ENCODE measurements around the gene ZNF516.
A peak's percentile ranks its signal among the peaks of the same experiment; 100 is the strongest.

The ZNF516 gene

DNA sequence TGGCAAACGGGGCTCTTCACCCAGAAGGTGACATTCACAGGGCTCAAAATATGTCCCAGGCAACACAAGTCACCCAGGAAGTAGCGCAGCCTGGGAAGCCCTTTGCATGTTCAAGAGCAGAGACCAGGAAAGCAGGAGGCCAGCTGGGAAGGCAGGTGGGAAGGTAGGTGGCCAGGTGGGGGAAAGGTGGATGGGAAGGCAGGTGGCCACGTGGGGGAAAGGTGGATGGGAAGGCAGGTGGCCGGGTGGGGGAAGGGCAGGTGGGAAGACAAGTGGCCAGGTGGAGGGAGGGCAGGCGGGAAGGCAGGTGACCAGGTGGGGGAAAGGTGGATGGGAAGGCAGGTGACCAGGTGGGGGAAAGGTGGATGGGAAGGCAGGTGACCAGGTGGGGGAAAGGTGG, 102.7 kb downstream of the ZNF516 start:
- no peak for DNase-seq

DNA sequence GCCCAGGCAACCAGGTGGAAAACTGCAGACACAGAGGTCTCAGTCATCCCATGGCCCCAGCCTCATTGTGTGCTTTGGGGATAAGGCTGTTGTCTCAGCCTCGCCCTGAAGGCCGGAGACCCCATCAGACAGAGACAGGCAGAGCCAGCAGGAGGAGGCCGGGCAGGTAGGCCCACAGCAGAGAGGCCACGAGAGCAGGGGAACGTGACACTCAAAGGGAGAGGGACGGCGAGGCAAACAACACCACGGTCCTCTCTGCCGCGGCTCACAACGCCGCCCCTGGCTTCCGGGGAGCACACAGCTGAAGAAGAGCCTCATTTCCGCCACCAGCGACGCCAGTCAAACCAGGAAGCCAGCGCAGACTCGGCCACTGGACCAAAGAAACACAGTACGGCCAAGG, 103.3 kb downstream of the ZNF516 start:
- DNase-seq: no peak

DNA sequence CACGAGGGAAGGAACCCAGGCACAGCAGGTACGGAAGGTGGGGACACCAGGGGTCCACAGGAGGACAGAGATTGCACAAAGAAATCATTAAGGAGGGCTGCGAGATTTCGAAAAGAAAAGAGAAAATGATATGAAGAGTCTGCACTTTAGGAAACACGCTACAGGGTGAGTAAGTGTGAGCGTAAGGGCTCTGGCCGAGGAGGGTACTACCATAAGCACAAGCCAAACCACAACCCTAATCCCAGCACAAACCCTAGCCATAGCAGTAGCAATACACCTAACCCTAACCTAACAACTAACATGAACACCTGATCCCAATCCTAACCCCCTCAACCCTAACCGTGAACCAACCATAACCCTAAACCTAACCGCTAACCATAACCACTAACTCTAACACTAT, 104.0 kb downstream of the ZNF516 start:
- no peak for DNase-seq

DNA sequence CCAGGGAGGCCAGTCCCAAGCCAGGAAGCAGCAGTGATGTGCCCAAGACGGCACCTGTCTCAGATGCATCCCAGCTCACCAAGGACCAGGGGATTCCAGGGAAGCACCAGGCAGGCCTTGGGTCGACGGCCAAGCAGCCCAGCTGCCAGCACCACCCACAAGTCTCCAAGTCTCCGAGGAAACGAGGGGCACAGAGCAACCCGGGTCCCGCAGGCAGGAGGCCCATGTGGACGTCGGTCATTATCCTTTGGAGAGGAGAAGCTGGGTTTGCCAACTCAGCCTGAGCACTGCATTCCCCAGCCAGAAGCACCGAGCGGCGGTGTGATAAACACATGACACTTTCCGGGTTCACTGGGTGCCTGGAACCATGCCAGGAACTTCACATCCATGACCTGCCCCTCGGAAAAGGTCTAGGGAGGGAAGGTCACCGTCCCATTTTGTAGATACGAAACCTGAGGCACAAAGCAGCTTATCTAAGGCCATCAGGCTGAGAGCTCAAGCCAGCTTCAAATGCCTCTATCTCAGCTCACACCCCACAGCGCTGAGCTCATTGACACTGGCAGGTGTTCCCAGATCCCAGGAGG, 104.5 kb downstream of the ZNF516 start:
- no peak for DNase-seq

DNA sequence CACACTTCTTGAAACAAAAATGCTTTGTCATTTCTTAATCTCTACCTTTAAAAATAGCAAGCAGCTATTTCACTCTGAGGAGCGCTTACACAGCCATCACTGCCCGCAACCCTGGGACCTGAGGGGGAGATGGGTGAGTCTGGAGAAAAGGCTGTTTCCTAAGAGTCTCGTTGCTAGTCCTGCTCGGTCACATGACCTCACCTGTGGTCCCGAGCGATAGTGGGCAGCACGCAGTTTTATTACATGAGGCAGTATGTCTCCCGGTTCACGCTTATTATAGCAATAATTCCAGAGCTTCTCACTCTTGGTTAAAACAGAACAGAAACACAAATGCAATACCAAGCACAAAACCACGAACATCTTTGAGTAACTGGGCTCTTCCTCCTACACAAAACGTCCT, 105.3 kb downstream of the ZNF516 start:
- DNase-seq: no peak

DNA sequence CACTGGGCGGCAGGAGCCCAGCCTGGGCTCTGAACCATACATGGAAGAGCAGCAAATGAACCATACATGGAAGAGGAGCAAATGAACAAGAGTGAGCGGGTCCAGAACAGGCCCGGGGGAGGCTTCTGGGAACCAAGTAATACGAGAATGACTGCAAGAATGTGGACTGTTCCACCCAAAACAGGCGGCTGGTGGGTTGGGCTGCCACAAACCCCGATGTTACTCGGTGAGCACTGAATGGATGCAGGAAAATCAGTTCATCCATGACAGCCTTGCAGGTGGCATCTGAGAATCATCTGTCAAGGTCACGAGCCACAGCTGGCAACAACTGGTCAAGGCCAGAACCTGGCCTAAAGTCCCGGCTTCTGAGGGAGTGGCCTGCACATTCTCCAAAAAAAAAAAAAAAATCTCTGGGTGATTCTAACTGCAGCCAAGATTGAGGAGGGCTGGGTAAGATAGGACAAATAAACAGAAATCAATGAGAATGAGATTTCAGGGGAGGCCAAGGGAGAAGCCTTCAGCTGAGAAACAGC, 106.1 kb downstream of the ZNF516 start:
- no peak for DNase-seq

DNA sequence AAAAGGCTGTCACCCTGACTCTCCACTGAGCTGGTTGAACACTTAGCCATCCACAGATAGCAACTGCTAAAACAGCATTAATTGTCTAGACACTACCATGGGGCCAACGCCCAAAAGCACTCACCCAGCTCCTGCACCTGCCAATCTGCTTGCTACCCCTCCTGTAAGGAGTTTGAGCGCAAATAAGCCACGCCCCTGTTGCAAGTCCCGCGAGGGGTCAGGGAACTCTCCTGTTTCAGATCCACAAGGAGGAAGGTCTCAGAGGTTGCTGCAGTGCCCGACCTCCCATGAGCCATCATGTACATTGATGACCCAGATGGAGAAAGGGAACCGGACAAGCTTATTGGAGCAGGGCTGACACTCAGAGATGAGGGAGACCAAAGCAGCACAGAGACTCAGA, 106.8 kb downstream of the ZNF516 start:
- no peak for DNase-seq

DNA sequence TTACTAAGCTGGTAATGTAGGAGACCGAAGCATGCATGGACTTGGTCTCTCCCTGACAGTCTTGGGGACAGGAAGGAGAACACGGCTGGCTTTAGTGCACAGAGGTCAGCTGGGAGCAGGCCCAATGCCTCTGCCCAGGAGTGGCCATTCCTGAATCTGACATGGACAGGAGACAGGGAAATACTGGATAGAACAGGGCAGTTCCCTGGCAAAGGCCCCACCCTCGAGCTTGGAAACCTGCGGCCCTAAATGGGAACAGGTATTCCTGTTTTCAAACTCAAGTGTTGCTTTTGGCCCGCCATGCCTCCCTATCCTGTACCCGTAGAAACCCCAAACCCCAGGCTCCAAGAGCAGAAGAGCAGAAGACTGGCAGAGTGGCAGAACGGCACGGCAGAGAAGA, 107.4 kb downstream of the ZNF516 start:
- no peak for DNase-seq

DNA sequence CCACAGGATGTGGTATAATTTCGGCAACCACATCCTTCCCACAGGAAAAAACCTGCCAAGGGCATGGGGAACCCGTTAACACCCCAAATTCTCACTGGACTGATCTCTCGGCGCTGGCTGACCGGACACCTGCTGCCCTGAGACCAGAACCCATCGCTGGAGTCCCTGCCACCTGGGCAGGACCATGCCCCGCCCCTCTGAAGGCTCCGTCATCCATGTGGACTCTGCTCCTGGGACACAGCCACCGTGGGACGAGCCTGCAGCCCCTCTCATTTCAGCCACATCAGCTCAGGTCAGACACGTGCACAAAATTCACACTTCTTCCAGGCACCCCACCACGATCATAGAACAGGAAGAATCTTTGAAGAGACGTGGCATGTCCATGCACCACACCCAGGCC, 108.2 kb downstream of the ZNF516 start:
- DNase-seq: no peak

DNA sequence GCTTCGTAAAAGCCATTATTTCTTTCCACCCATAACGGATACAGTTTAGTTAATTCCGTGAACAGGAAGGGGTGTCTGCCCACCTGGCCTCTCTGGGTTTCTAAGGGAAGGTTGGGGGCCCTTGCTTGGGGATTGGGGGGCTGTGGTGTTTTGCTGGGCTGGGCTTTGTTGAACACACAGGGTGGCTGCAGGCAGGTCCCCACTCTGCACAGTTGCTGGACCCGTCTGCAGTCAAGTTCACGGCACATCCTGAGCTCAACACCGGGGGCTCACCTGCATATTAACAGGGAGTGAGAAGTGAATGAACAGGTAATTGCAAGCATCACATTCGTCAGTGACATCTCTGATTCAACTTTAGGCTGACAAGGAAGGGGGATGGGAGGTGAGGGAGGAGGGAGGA, 109.0 kb downstream of the ZNF516 start:
- no peak for DNase-seq

DNA sequence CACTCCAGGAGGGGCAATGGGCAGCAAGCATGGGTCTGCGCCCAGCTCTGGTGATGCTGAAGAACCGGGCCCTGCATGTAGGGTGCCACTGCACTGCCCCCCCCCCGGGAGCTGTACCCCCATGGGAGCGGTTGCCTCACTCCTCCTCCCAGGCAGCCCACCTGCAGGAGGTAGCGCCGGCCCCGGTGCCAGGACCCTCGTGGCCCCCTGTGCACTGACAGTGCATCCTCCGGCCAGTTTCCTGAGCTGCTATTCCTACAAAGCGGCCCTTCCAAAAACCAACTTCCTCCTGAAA, 109.4 kb downstream of the ZNF516 start:
- no peak for DNase-seq

DNA sequence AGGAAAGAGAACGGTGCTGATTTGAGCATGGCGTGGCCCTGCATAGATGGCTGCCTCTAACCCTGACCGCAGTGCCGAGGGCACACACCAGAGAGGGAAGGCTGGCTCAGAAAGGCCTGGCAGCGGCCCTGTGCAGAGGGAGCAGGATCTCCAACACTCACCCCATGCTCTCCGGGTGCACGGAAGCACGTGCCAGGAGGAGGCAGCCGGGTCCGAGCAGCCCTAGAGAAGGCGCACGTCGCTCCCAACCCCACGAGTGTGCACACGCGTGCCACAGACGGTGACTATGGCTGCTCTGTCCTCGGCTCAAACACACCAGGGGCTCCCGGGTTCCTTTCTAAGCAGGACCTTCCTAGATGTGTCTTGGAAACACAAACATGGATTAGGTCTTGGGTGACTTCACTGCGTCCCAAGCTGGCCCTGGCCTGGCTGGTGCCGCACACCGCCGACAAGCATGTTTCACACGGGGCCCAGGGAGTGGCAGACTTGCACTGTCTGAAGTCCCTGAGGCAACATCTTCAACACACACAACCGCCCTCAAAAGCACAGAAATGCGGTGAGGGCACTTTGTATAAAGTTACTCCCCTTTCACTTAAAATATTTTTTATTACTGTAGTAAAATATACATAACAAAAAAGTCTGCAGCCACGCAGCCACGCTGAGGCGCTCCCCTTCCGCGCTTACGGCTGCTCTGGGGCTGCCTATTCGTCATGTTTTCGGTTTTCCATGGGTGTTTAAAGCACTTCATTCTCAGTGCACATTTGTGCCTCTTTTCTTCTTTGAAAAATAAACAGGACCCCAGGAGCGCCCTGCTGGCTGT, 110.0 kb downstream of the ZNF516 start:
- DNase-seq: no peak

DNA sequence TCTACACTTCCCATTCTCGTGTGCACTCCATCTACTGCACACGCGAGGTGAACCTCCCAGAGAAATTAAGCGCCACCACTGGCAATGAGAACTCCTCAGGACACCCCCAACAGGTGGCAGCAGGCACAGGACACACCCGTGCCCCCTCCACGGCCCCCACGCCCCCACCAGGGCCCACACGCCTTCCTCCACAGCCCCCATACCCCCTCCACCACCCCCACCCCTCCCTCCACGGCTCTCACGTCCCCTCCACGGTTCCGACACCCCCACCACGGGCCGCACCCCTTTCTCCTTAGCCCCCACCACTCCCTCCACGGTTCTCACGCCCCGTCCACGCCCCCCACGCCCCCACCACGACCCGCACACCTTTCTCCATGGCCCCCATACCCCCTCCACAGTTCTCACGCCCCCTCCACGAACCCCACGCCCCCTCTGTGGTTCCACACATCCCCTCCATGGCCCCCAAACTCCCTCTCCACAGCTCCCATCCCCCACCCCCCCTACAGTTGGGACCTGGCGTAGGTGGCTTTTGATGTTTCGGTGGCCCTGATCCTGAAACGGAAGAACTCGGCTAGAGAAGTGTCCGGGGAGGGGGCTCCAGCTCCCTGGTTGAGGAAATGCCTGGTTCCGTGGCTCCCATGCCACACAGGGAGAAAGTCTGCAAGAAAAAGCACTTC, 110.8 kb downstream of the ZNF516 start:
- DNase-seq: no peak

DNA sequence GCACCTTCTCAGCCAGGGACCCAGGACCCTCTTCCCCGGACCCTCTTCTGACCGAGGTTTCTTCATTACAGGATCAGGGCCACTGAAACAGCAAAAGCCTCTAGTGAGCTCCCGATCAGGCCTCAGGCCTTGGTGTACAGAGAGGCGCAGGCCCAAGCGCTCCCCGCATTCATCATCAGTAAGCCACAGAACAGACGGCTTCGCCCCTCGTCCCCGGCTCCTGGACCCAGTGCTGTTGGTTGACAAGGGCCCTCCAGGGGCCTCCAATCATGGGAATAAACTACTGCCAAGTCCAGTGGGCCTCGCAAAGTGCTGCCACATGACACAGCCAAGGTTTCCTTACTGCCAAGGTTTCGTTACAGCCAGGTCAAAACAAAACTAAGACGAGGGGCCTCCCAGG, 111.4 kb downstream of the ZNF516 start:
- DNase-seq: no peak

DNA sequence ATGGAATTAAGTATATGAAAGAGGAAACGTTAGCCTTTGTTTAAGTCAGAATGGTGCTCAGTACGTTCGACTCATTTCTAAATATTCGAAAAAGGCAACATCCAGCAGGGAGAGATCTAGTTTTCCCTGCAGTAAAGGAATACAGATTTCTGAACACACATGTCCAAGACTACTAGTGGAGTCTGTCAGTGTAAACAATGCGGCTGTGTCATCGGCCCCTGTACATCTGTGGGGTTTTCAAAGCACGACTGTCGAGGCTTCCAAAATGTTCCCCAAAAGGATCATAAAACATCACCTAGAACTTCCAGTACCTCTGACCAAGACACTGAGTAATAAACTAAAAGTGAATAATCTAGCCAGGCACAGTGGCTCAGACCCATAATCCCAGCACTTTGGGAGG, 112.8 kb downstream of the ZNF516 start:
- no peak for DNase-seq

DNA sequence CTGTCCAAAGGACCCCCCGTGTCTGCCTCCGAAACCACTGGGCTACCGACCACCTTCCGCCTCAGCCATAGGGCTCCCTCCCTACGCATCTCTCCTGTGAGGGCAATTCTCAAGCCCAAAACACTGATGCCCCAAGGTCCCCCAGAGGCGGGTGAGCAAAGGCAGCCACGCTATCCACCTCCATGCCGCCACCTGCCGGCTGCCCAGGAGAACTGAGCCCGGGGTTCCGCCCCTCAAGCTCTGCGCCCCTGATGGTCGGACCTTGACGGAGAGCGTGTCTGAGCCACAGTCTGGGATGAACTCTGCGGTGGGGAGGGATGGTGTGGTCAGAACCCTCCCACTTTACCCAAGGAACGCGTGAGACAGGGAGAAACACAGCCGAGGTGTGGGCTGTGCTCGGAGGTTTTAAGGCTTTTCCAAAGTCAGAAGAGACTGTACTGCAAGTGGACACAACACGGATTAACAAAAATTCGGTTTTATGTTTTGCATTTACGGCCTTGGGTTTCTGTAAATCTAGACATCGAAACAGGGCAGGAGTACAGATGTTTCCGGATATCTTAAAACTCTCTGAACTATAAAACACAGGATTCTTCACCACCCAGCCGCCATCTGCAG, 114.1 kb downstream of the ZNF516 start:
- peak; percentile 29 for DNase-seq

DNA sequence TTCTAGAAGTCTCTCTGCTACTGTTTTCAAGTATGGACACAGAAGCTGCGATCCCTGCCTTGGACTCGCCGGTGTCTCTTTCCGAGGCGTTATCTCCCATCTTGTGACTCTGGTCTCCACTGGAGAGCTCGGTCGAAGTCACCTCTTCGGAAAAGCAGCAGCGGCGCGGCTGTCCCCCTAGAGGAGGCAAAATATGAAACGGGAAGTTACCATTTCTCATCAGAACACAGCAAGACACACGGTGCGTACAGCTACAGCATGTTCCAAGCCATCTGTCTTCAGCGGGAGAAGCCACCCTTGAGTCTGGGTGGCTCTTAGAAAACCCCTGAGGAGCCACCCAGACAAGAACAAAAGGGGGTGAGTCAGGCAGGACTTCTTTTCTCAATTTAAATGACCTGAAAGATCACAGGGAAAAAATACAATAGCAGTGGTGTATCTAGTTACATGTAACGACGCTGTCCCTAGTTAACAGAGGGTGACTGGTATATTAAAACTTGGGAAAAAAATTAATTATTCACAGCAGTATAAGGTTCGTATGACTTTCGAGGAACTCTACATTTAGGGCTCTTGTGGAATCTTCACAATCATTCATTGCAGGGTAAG, 114.8 kb downstream of the ZNF516 start:
- DNase-seq: no peak

DNA sequence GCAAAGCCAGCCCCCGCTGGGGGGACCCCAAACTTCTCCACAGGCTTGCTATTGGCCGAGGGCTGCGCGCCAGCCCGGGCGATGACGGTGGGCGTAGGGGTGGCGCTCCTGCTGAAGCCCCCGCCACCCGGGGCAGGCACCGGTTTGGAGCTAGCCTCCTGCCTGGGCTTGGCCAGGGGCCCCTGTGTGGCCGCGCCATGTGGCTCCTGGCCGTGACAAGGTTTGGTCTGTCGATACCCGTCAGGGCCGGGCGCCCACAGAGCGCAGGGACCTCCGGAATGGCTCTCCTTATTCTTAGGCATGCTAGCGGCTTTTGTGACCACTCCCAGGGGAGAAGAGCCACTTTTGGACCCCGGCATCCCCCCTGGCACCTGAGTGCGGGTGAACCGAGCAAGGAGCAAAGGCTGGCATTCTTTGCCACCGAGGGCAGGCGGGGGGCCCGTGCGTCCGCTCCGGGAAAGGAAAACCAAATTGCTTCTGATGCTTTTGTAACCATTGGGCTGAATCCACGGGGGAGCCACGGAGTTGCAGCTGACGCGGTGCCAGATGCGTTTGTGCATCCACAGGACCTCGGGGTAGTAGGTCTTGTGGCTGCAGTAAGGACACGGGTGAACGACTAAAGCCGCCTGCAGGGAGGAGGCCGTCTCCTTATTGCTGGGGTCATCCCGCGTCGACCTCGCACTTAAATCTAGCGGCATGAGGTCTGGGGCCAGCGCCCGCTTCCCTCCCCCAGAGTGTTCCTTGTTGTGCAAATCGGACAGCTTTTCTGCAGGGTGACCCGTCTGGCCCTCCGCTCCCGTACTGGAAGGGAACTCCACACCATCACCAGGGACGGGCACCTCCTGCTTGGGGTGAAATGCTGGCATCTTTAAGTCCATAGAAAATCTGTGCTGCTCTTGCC, 115.6 kb downstream of the ZNF516 start:
- no peak for DNase-seq

DNA sequence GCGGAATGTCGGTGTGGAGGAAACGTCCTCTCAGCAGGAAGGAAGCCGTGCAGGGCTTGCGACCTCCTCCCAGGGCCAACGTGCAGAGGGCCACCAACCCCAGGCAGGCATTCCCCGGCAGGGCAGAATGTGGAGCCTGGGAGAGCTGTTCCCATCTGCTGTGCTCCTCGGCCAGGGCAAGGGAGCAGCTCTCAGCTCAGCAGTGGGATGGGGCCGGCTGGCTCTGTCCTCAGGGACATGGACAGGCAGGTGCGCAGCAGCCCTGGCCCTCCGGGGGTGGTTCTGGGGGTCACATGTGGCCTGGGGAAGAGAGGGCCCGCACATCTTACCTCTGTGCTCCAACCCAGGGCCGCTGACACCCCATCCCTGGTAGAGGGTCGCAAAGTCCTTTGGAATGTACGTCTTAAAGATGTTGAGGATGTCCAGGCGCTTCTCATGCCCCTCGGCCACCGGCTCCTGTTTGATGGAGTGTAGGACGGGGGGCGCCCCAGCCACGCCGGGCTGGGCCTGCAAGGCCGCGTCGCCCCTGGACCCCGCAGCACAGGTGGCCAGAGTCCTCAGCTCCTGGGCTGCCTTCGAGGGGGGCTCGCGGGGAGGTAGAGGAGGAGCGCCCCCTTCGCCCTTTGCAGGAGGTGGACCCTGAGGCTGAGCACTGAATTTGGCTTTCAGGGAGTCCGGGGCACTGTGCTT, 116.4 kb downstream of the ZNF516 start:
- no peak for DNase-seq

DNA sequence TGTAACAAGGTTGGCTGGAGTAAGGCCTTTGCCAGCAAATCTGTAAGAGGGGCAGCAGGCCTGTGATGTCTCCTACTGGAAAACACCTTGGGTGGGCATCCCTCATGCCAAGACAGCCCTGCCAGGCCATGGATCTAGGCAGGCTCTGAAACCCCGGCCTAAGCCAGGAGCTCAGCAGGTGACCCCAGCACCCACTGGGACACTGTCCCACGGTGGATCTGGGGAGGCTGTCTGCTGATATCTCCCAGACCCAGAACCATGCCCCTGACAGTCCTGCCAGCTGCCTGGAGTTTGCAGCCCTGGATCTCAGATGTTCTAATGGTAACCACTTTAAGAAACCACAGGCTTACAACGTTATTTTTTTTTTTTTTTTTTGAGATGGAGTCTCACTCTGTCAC, 117.7 kb downstream of the ZNF516 start:
- no peak for DNase-seq

DNA sequence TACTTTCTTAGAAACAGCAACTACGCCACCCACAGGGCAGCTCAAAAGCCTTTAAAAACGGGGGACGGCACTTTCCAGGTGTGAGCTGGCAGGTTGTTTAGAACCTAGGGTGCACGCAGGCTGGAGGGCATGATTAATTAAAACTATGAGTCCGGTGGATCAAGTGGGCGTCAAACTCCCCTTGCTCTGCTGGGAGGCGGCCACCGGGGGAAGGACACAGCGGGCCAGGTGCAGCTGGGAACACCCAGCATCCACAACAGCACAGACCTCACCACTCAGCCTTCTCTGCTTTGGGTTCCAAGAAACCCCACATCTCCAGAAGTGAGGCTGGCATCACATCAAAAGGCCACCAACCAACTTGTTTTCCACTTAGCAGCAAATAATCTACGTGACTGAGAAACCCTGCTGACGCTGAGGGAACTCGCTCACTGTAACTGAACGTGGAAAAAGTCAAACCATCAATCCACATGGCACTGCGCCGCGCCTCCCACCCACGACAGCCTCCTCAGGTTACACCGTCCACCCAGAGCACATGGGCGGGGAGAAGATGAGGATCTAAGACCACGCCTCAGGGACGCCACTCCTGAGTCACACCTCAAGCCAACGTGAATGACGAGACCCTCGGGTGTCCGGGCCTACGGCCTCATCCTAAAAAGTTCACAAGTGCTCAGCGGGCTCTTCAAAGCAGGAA, 118.2 kb downstream of the ZNF516 start:
- no peak for DNase-seq
